ENCODE measurements around the gene TUBA8.
"Not testable (repeated sequence)": the region's sequence is repeated elsewhere in the genome, so short reads cannot be mapped to it uniquely, and the experiment has no call there.

The TUBA8 gene

GRCh38 chr22:18170284-18170683 lies 59.7 kb downstream of the TUBA8 start:
- DNase-seq, result not testable (repeated sequence)

- DNase-seq, result not testable (repeated sequence)
Observed at GRCh38 chr22:18172203-18172602, 61.6 kb downstream of the TUBA8 start.

GRCh38 chr22:18172776-18173175 lies 62.2 kb downstream of the TUBA8 start:
- not testable (repeated sequence) for DNase-seq

- DNase-seq, result not testable (repeated sequence)
Observed at GRCh38 chr22:18173441-18173840, 62.8 kb downstream of the TUBA8 start.
